ENCODE data around the gene PSPC1.

The PSPC1 gene

DNA sequence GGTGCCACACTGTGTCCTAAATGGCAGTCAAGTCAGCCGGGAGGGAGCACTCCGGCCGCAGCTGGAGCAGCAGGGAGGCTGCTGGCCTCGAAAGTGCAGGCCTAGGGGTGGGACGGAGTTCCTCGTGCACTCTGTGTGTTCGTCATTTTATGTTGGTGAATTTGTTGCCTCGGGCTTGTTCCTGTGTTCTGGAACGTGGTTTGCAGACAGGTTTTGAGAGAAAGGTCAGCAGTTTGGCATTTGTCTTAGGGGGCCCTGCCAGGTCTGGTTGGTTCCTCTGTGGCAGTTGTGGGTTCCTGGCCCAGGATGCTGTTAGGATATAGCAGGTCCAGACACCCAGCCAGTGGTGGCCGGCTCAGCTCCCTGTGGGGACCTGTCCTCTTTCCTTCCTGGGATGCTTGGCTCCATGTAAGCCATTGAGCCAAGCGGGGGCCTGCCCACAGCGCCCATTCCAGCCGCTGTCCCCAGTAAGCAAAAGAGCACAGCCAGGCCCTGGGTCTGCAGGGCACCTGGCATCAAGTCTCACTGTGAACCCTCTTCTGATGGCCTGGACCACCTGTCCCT is 119.2 kb downstream of the PSPC1 start:
- DNase-seq (ENCODE audit: low read depth, low spot score): no peak
- TF ChIP-seq, protein P1, sequence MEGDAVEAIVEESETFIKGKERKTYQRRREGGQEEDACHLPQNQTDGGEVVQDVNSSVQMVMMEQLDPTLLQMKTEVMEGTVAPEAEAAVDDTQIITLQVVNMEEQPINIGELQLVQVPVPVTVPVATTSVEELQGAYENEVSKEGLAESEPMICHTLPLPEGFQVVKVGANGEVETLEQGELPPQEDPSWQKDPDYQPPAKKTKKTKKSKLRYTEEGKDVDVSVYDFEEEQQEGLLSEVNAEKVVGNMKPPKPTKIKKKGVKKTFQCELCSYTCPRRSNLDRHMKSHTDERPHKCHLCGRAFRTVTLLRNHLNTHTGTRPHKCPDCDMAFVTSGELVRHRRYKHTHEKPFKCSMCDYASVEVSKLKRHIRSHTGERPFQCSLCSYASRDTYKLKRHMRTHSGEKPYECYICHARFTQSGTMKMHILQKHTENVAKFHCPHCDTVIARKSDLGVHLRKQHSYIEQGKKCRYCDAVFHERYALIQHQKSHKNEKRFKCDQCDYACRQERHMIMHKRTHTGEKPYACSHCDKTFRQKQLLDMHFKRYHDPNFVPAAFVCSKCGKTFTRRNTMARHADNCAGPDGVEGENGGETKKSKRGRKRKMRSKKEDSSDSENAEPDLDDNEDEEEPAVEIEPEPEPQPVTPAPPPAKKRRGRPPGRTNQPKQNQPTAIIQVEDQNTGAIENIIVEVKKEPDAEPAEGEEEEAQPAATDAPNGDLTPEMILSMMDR (IDR thresholded peaks at IDR 0.05; ENCODE audit: low read depth, low read length): no peak
- H3K4me3 ChIP-seq (ENCODE audit: low read depth, low read length): no peak overlapping the region
- in situ Hi-C loops (cut with HindIII; ENCODE audit: low sequenced_read_pairs): no loop called here

DNA sequence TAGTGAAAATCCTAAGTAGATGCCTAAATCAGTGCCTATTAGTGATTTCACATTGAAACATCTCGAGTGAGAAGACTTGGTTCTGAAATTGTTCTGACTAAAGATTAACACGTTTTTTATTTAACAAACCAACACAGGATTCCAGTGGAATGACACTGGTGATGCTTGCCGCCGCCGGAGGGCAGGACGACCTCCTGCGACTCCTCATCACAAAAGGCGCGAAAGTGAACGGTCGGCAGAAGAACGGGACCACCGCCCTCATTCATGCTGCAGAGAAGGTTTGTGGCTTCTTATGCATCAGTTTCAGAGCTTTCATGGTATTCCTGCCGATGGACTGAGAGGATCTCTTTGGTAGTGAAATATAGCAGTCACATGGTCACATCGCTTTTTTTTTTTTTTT is 121.2 kb downstream of the PSPC1 start:
- no peak for DNase-seq (ENCODE audit: low read depth, low spot score)
- TF ChIP-seq, protein P1 (IDR thresholded peaks at IDR 0.05; ENCODE audit: low read depth, low read length): no peak
- in situ Hi-C loops (cut with HindIII; ENCODE audit: low sequenced_read_pairs): no loop called here
- no peak overlapping the region for H3K4me3 ChIP-seq (ENCODE audit: low read depth, low read length)

DNA sequence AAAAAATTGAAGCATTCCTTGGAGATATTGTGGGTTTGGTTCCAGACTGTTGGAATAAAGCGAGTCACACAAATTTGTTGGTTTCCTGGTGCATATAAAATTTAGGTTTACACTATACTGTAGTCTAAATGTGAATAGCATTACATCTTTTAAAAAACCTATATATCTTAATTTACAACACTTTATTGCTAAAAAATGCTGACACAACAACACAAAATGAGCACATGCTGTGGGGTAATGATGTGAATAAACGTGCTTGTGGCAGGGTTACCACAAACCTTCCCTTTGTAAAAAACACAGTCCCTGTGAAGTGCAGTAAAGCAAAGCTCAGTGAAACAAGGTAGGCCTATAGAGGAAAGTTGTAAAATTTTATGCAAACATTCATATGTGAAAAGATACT is 121.6 kb downstream of the PSPC1 start:
- TF ChIP-seq, protein P1 (IDR thresholded peaks at IDR 0.05; ENCODE audit: low read depth, low read length): no peak
- in situ Hi-C loops (cut with HindIII; ENCODE audit: low sequenced_read_pairs): no loop called here
- no peak overlapping the region for H3K4me3 ChIP-seq (ENCODE audit: low read depth, low read length)
- no peak for DNase-seq (ENCODE audit: low read depth, low spot score)

DNA sequence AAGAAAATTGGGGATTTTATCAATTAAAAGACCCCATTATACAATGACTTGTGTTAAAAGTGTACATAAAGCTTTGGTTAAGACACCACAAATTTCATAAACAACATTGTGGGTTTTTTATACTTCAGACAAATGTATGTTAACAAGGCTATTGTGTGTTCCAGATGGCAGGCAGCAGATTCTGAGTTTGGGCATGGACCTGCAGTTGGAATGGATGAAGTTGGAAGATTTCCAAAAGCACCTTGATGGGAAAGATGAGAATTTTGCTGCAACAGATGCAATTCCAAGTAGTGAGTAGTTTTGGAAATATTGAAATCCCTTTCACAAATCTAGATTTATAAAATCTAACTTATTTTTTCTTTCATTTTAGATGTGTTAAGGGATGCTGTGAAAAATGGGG is 123.9 kb downstream of the PSPC1 start:
- in situ Hi-C loops (cut with HindIII; ENCODE audit: low sequenced_read_pairs): no loop called here
- no peak overlapping the region for H3K4me3 ChIP-seq (ENCODE audit: low read depth, low read length)
- DNase-seq (ENCODE audit: low read depth, low spot score): no peak
- TF ChIP-seq, protein P1 (IDR thresholded peaks at IDR 0.05; ENCODE audit: low read depth, low read length): no peak

DNA sequence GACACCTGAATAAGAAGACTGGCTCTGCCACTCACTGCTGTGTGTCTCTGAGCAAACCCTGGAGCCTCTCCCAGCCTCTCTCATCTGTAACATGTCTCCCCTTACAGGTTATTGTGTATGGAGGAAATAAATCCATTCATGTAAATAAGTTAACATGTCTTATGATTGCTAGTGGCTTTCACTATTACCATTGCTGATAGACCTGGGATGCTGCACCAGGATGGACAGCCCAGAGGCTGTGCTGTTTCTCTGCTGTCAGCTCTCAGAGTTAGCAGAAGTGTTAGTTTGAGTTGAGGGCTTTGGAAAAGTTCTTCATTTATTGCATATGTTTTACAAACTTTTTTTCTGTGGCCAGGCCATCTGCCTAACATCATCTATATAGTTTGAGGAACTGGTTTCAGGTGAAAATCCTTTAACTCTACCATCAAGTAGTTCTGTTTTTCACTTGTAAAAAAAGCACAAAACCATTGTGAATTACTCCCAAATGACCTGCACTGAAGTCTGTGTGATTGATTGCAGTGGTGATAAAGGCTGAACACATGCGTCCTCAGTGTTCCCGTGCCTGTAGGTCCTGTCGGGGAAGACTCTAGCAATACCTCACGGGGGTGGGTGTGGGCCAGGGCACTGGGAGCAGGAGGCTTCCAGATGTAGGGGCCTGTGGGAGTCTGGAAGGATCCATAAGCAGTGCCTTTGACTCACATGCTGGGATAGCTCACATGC is 124.7 kb downstream of the PSPC1 start:
- no peak overlapping the region for H3K4me3 ChIP-seq (ENCODE audit: low read depth, low read length)
- no peak for DNase-seq (ENCODE audit: low read depth, low spot score)
- in situ Hi-C loops (cut with HindIII; ENCODE audit: low sequenced_read_pairs): no loop called here
- TF ChIP-seq, protein P1 (IDR thresholded peaks at IDR 0.05; ENCODE audit: low read depth, low read length): no peak
